KG1 (cell line): ENCODE data around the gene ZC3H6.

Experiments used
- DNase-seq: peaks from one replicate; lab custom pipeline; 2025; lab: John Stamatoyannopoulos, UW

The ZC3H6 gene, protein sequence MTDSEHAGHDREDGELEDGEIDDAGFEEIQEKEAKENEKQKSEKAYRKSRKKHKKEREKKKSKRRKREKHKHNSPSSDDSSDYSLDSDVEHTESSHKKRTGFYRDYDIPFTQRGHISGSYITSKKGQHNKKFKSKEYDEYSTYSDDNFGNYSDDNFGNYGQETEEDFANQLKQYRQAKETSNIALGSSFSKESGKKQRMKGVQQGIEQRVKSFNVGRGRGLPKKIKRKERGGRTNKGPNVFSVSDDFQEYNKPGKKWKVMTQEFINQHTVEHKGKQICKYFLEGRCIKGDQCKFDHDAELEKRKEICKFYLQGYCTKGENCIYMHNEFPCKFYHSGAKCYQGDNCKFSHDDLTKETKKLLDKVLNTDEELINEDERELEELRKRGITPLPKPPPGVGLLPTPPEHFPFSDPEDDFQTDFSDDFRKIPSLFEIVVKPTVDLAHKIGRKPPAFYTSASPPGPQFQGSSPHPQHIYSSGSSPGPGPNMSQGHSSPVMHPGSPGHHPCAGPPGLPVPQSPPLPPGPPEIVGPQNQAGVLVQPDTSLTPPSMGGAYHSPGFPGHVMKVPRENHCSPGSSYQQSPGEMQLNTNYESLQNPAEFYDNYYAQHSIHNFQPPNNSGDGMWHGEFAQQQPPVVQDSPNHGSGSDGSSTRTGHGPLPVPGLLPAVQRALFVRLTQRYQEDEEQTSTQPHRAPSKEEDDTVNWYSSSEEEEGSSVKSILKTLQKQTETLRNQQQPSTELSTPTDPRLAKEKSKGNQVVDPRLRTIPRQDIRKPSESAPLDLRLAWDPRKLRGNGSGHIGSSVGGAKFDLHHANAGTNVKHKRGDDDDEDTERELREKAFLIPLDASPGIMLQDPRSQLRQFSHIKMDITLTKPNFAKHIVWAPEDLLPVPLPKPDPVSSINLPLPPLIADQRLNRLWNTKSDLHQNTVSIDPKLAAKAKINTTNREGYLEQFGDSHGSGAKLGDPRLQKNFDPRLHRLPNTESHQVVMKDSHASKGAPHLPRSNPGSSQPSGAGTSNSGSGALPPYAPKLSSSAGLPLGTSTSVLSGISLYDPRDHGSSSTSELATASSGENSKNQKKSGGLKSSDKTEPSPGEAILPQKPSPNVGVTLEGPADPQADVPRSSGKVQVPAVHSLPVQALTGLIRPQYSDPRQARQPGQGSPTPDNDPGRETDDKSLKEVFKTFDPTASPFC

DNA sequence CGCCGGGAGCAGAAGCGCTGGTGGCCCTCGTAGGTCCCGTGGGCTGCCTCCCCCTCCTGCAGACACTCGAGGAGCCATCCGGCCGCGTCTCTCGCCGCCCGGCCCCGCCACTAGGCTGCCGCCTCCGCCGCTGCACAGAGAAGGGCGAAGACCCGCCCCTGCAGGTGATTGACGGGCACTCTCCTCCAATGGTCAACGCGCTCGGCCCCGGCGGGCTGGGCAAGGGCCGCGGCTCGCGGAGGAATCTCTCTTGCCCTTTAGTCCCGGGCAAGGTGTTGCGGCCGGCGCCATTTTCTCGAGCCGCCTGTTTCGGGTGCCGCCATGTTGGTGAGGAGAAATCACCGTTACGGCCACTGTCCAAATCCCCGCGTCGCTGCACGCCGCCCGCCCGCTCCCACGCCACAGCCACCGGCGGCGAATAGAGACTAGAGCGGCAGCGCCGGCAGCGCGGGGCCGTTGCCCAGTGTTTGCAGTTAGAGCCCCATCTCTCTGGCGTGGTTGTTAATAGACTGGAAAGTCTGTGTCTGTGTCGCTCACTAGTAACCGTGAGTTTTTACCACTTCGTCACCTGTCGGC is at the start of gene ZC3H6:
Gene ZC3H6, plus strand, starts transcription at position 287 of the 576 bp plus-strand sequence. CDS start 398 bp downstream, outside the sequence.
- peak; percentile 94 for DNase-seq

DNA sequence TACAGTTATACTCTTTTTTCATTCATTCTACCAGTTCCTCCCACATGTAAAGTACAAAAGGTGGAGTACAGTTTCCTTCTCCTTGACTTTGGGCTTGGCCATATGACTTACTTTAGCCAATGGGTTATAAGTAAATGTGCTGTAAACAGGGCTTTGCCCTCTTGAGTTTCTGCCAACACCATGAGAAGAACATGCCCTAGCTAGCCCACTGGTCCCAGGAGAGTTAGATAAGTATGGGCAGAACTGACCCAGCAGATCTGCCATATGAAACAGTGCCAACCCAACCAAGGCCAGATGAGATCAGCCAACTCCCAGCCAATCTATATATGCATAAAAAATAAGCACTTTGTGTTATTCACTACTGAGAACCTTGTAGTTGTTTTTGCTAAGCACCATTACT is 46.0 kb upstream of the ZC3H6 start:
- DNase-seq = no peak

DNA sequence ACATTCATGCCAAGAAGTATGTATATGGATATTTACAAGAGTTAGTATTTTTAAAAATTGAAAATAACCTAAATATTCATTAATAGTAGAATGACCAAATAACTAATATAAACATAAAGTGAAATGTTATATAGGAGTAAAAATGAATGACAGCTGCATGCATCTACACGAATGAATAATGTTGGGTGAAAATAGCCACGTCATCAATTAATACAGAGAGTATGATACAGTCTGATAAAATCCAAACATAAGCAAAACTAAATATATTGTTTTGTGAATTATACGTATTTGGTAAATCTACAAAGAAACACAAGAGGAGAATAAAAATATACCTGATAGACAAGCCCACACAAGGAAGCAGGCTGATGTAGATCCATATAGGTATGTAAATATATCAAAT is 45.0 kb upstream of the ZC3H6 start:
- DNase-seq = no peak

DNA sequence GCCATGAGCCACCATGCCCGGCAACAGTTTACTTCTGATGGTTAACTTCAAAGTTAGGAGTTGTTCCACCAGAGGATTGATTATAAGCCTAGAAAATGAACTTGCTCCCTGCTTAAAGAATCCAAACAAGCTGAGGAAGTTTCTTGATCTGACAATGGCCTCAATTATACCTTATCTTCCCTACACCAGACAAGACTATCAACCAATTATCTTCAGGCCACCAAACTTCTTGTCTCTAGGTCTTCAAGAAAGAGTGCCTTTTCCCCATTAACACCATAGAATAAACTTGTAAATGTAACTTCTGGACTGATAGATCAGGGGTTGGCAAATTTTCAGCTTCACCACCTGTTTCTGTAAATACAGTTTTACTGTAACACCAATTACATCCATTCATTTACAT is 35.5 kb upstream of the ZC3H6 start:
- DNase-seq = no peak

DNA sequence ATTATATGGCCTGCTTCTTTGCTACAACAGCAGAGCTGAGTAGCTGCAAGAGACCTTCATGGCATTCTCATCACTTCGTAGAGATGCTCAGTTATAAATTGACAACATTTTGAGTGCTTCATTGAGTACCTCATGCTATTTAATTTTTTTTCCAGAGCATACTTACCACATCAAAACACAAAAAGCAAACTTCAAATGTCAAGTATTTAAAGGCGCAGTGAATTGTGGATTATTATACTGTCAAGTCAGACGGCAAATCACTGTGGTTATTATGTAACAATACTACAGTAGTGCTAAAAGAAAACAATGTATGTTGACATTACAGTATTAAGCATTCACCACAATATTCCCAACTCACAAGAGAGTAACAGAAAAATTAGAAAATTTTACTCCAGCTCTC is 33.0 kb upstream of the ZC3H6 start:
- no peak for DNase-seq

DNA sequence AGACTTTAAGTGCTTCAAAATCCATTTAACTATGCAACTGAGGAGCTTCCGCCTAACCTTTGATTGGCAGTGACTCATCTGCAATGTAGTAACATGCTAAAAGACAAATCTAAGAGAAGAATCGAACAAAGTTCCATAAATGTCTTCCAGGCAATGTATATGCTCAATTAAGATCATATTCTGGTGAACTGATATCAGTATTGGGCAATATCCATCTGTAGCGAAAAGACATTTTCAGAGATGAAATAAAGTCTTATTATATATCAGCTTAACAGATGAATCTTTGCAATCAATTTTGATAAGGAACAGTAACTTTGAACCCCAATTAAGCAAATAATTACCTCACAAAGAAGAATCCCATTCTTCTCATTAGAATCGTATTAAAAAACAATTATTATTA is 32.2 kb upstream of the ZC3H6 start:
- no peak for DNase-seq

DNA sequence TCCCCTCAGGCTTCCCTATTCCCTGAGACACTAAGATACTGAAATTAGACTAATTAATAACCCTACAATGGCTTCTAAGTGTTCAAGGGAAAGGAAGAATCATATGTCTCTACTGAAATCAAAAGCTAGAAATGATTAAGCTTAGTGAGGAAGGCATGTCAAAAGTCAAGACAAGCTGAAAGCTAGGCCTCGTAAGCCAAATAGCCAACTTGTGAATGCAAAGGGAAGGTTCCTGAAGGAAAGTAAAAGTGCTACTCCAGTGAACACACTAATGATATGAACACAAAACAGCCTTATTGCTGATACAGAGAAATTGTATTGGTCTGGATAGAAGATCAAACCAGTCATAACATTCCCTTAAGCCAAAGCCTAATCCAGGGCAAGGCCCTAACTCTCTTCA is 30.5 kb upstream of the ZC3H6 start:
- no peak for DNase-seq

DNA sequence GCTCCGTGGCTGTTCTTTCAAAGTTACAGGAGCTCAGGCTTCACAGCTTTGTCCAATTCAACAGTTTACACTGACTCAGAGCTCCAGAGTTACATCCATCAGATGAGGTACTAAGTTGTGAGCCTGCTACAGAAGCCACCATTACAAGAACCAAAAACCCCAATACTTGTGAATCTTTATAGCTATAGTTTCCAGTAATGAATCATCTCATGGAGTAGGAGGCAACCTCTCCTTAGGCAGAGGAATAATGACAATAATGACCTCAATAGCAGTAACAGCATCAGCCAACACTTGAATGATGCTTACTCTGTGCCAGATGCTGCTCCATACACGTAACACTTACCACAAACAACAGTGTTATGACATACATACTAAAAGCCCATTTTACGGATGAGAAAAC is 24.1 kb upstream of the ZC3H6 start:
- no peak for DNase-seq

DNA sequence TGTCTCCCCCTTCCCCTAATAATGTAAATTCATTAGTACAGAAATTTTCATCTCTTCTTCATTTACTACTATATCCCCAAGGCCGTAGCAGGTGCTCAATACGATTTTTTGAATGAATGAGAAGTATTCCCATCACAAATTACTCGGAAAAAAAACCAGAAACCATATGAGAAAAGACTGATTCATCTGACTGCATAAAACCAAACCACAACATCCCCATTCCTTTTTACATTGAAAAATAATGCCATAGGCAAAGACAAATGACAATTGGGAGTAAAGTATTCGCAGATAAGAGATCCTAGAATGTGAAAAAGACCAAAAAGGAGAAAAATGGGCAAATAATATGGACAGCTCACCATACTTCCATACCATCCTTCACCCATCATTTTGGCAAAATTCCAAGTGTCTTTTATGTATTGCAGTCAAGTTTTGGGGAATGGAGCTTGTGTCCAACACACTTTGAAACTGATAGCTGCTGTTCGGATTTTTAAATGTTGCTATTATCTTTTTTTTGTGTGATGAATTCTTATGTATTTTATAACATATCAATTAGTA is 22.1 kb upstream of the ZC3H6 start:
- no peak for DNase-seq

DNA sequence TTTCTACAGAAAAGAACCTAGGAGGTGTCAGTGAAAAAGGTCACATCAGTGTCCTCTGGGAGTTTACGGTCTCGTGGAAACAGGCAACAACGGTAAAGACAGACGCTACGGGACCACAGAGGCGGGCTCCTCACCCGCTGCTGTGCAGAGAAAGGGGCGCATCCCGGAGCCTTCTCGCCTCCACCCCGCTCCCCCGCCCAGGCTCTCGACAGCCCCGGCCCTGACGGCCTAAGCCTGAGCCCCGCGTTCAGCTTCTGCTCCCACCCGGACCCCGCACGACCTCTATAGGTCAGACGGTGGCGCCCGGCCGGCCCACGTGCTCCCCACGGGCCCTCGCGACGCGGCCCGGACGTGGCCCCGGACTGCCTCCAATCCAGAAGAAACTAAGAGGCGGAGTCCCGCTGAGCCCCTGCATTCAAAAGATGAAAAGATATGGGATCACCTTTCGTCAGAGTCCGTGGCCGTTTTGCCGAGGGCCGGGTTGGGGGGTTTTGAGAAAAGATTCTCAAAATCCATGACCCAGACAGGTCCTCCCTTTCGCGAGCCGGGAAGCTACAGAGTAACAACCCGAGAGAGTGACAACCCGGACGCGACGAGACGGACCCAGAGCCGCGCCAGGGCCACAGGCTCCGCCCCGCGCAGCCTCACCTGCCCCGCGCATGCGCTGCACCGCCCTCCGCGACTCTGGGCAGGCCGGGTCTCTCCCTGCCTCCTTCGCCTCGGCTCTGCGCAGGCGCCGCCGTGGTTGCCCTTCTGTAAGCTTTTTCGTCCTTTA is 20.7 kb upstream of the ZC3H6 start, which contains the start of gene ZC3H8:
Gene ZC3H8, minus strand, starts transcription at position 577 of the 775 bp plus-strand sequence. Its CDS starts 61 bp downstream, at position 516.
- DNase-seq = peak; percentile 93

DNA sequence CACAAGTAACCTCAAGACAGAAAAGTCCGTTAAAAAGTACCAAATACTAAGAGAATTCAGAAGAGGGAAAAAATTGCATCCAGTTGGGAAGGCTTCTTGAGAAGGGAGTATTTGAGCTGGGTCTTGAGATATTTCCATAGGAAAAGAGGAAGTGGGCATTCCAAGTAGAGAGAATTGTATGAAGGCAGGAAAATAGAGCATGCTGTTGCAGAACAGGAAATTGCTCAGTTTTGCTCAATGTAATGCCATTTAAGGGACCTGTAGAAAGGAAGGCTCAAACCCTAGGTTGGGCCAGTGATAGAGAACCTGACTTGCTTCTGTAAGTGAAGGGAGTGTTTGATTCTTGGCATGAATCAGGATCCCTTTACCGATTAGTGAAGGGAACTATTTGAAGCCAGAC is 19.5 kb upstream of the ZC3H6 start:
- peak; percentile 31 for DNase-seq

DNA sequence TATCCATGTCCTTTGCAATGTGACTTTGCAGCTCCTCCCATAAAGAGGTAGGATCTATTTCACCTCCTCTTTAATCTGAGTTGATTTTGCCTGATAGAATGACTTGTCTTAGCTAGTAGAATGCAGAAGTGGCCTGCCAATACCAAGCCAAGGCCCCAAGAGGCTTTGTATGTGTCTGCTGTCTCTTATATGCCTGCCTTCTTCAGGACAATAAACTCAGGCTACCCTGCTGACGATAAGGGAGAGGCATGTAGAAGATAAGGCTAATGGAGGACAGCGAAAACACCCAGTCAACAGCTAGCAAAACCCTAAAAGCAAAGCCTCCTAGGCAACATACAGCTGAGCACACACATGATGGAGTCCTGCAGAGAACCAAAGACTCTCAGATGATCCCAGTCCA is 18.7 kb upstream of the ZC3H6 start:
- DNase-seq = no peak

DNA sequence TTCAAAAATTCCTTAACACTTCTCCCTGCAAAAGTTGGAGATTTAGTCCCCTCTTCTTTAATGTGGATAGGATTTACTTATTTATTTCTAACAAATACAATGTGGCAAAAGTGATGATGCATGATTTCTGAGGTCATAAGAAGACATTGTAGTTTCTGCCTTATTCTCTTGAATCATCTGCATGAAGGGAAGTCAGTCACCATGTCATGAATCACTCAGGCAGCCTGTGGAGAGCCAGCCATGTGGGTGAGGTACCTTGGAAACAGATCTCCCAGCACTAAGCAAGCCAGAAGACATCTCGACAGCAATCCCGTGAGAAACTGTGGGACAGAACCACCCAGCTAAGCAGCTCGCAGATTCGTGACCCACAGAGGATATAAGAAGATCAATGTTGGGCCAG is 17.8 kb upstream of the ZC3H6 start:
- DNase-seq = no peak

DNA sequence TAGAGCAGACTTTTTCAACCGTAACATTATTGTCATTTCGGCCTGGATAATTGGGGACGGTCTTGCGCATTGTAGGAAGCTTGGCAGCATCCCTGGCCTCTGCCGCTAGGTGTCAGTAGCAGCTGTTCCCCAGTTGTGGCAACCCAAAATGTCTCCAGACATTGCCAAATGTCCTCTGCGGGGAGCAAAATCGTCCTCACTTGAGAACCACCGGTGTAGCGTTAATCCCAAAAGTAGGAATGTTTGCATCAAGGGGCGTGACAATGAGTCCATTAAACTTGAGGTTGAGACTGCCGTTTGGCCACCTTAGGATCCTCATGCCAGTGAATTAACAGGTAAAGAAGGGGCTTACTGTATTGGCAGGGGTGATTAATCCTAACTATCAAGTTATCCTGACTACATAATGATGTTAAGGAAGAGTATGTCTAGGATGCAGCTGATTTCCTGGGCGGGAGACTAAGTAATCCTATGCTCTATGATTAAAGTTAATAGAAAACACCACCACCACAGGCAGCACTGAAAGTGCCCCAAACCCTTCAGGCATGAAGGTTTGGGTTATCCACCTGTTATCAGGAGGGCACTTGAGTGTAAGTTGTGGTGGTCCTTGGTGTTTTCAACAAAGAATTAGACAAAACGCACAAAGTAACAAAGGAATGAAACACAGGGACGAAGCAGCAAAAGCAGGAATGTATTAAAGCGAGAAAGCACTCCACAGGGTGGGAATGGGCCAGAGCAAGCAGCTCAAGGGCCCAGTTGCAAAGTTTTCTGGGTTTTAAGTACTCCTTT is 15.7 kb upstream of the ZC3H6 start:
- DNase-seq = peak; percentile 43

DNA sequence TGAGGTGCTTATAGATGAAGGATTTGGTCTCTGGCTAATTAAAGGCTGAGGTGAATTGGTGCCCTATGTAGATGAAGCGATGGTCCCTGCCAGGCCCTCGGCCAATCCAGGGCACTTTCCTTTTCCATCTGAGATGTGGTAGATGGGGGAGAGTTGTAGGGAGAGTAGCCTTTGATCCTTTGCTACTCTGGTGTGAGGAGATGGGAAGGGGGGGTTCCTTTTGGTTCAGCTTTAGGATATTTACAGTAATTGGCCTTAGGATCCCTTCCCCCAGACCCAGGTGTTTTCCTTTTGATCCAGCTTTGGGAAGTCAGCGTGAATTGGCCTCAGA is 15.1 kb upstream of the ZC3H6 start:
- DNase-seq = no peak

DNA sequence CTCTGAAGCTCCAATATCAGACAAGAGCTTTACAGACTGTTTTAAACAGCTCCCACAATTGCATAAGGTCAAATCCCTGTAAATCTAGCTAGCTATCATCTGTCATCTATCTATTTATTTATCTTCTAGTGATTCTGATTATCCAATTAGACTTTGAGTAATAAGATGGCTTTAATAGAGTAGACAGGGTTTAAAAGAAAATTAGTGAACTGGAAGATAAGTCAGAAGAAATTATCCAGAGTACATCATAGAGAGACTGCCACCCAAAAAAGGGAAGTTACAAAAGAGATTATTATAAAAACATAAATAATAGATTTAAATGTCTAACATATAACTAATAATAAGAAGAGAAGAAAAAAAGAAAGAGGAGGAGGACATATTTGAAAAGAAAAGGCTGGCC is 12.5 kb upstream of the ZC3H6 start:
- DNase-seq = no peak

DNA sequence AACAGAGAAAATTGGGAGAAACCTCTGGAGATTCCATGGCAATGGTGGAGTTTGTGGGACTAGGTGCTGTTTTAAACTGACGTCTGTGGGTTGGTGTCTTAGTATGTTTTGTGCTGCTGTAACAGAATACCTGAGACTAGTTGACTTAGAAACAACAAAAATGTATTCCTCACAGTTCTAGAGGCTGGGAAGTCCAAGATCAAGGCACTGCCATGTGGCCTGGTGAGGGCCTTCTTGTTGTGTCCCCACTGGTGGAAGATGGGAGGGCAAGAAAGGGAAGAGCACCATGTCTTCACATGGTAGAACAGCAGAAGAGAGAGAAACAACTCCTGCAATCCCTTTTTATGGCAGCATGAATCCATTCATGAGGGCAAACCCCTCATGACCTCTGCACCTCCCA is 6.8 kb upstream of the ZC3H6 start:
- no peak for DNase-seq

DNA sequence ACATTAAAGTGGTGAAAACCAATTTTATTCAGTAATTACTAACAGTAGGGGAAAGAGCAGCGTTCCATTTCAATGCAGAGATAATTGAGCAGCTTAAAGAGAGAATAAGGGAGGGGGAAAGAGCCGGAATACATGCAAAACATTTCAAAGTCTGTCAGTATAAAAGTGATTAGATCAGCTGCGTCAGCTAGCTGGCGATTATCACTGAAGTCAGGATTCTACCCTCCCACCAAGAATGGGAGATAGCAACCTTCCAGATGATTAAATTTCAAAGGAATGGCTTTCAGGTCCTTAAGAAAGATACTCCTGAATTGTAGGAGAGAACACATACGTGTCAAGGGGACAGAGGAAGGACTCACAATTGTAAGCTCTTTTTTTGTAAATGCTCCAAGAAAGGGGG is 2.7 kb upstream of the ZC3H6 start:
- no peak for DNase-seq

DNA sequence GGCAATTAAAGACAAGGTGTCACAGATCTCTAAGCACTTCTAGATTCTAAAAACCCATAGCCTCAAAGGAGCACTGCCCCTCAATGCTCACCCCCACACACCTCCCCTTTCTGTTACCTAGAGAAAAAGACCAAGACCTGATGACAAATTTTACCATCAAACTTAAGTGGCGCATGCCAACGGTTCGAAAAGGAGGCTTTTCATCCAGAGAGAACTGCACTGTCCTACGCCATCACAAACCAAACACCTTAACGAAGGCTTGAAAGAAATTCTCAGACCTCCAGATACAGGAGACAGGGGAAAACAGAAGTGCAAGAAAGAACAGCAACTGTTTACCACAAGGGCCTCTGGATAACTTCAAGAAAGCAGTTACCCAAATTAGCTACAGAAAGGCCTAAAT is 2.0 kb upstream of the ZC3H6 start:
- no peak for DNase-seq
